Renal cortex interstitium (tissue), 11 donors: ENCODE data around the gene FAM174B. TPM values are rescaled to one million over a fixed set of nuclear protein-coding genes. Genes with fewer than 3 reads are reported as not detected.

Experiments used
- DNase-seq, 11 donors: peaks; one replicate each; pipeline ENCODE4 v3.0.0-alpha.2; 2013; ENCODE audit warnings: low read depth in 9 of 11, low spot score in 4 of 11; ENCODE audit errors: extremely low read depth in 1 of 11
- polyA plus RNA-seq, 3 donors: library from polyadenylated mRNA; unstranded; fragments of 120-200 nt; gene quantifications; one replicate each; pipeline ENCODE4 v1.2.1, GENCODE V29; 2013; ENCODE audit not compliant: insufficient read length in 3 of 3

The FAM174B gene
- polyA plus RNA-seq, 3 donors: 26.2 to 31.8 (median 30.3) TPM

GRCh38 chr15:92629276-92629974 is 26.1 kb downstream of the FAM174B start:
- no peak for DNase-seq

- no peak for DNase-seq
Observed at GRCh38 chr15:92627014-92627413, 28.6 kb downstream of the FAM174B start.

- no peak for DNase-seq
Observed at GRCh38 chr15:92625251-92625980, 30.2 kb downstream of the FAM174B start.

- no peak for DNase-seq
Observed at GRCh38 chr15:92624401-92624991, 31.1 kb downstream of the FAM174B start.

- no peak for DNase-seq
Observed at GRCh38 chr15:92623435-92623834, 32.1 kb downstream of the FAM174B start.

GRCh38 chr15:92621972-92622533 is 33.5 kb downstream of the FAM174B start:
- DNase-seq: no peak

GRCh38 chr15:92620991-92621390 is 34.6 kb downstream of the FAM174B start:
- no peak for DNase-seq

- no peak for DNase-seq
Observed at GRCh38 chr15:92619145-92620101, 36.2 kb downstream of the FAM174B start.

- DNase-seq: no peak
Observed at GRCh38 chr15:92617549-92618520, 37.7 kb downstream of the FAM174B start.

GRCh38 chr15:92616621-92617548 is 38.7 kb downstream of the FAM174B start:
- no peak for DNase-seq

GRCh38 chr15:92614791-92615785 is 40.5 kb downstream of the FAM174B start:
- no peak for DNase-seq

GRCh38 chr15:92614301-92614700 is 41.3 kb downstream of the FAM174B start:
- DNase-seq: no peak

- DNase-seq: no peak
Observed at GRCh38 chr15:92613841-92614240, 41.7 kb downstream of the FAM174B start.

GRCh38 chr15:92612891-92613290 is 42.7 kb downstream of the FAM174B start:
- DNase-seq: no peak

GRCh38 chr15:92611995-92612745 is 43.4 kb downstream of the FAM174B start:
- no peak for DNase-seq
